GM12872 (cell line): ENCODE results near the gene RGL4.

Experiments
- CTCF ChIP-seq: IDR thresholded peaks from 3 replicates; pipeline ENCODE4 v1.5.1; 2011; ENCODE audit warnings: low read depth, mild to moderate bottlenecking, low read length, moderate library complexity; ENCODE audit not compliant: insufficient read depth

RGL4 gene

GRCh38 chr22:23686416-23687024 lies 4.3 kb upstream of the RGL4 start:
- no peak for TF ChIP-seq CTCF

- TF ChIP-seq CTCF: no peak
Observed at GRCh38 chr22:23688121-23688520, 2.7 kb upstream of the RGL4 start.

GRCh38 chr22:23688571-23688970 lies 2.2 kb upstream of the RGL4 start:
- no peak for TF ChIP-seq CTCF

GRCh38 chr22:23689414-23689813 lies 1.4 kb upstream of the RGL4 start:
- no peak for TF ChIP-seq CTCF

GRCh38 chr22:23691748-23692423 lies 1.1 kb downstream of the RGL4 start:
- no peak for TF ChIP-seq CTCF

GRCh38 chr22:23692598-23693291 lies 1.9 kb downstream of the RGL4 start:
- no peak for TF ChIP-seq CTCF

- no peak for TF ChIP-seq CTCF
Observed at GRCh38 chr22:23693979-23694680, 3.3 kb downstream of the RGL4 start.
